ENCODE data around the gene RNF13.

DNA sequence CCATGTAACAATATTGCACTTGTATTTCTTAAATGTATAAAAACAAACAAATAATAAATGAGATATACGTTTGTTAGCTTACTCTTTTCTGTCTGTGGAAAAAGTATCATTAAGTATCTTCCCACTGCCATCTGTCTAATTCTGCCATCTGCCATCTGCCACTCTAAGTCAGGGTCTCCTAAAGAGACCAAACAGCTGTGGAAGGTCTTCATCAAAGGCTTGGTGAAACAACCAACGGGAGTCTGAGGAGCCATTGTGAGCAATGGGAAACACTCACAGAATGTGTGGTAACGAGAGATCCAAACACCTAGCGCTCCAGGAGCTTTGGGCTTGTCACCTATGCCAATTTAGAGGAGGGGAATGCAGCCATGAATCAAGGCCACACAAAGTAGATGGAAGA lies 186.4 kb downstream of the RNF13 start:
- TF ChIP-seq, protein P1, sequence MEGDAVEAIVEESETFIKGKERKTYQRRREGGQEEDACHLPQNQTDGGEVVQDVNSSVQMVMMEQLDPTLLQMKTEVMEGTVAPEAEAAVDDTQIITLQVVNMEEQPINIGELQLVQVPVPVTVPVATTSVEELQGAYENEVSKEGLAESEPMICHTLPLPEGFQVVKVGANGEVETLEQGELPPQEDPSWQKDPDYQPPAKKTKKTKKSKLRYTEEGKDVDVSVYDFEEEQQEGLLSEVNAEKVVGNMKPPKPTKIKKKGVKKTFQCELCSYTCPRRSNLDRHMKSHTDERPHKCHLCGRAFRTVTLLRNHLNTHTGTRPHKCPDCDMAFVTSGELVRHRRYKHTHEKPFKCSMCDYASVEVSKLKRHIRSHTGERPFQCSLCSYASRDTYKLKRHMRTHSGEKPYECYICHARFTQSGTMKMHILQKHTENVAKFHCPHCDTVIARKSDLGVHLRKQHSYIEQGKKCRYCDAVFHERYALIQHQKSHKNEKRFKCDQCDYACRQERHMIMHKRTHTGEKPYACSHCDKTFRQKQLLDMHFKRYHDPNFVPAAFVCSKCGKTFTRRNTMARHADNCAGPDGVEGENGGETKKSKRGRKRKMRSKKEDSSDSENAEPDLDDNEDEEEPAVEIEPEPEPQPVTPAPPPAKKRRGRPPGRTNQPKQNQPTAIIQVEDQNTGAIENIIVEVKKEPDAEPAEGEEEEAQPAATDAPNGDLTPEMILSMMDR (IDR thresholded peaks at IDR 0.05), result no peak
- TF ChIP-seq POLR2AphosphoS5 (IDR thresholded peaks at IDR 0.05; ENCODE audit: insufficient read depth in 1 of 2, low read depth in 1 of 2), result no peak

Data from vagina (tissue), 2 donors.